PC-9 (cell line): ENCODE results near the gene LPCAT2.

Experiments used
- EZH2 ChIP-seq: fragments of 200-600 bp; sonication (generic); IDR thresholded peaks from 2 replicates; pipeline ENCODE4 v1.8.0; 2017; ENCODE audit warnings: antibody characterized with exemption, low read depth
- TF ChIP-seq, protein P1 (sequence below): fragments of 200-600 bp; sonication (generic); conservative IDR thresholded peaks from 2 replicates; pipeline ENCODE4 v1.6.1; 2017; ENCODE audit warnings: mixed run types, antibody characterized with exemption, mild to moderate bottlenecking, moderate library complexity

- TF ChIP-seq, protein P1, sequence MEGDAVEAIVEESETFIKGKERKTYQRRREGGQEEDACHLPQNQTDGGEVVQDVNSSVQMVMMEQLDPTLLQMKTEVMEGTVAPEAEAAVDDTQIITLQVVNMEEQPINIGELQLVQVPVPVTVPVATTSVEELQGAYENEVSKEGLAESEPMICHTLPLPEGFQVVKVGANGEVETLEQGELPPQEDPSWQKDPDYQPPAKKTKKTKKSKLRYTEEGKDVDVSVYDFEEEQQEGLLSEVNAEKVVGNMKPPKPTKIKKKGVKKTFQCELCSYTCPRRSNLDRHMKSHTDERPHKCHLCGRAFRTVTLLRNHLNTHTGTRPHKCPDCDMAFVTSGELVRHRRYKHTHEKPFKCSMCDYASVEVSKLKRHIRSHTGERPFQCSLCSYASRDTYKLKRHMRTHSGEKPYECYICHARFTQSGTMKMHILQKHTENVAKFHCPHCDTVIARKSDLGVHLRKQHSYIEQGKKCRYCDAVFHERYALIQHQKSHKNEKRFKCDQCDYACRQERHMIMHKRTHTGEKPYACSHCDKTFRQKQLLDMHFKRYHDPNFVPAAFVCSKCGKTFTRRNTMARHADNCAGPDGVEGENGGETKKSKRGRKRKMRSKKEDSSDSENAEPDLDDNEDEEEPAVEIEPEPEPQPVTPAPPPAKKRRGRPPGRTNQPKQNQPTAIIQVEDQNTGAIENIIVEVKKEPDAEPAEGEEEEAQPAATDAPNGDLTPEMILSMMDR: no peak
- TF ChIP-seq EZH2: no peak
Measured at GRCh38 chr16:55532227-55532626, 23.4 kb downstream of the LPCAT2 start.
